Neutrophil (primary cell): ENCODE data around the gene HSPA1B.
"Not testable (repeated sequence)": the region's sequence is repeated elsewhere in the genome, so short reads cannot be mapped to it uniquely, and the experiment has no call there.

Experiments used
- H3K27ac ChIP-seq: fragments of 200-600 bp; sonication (generic); 2 replicates; pipeline ENCODE4 v1.5.1; 2016; ENCODE audit warnings: mild to moderate bottlenecking, moderate library complexity
- H3K27me3 ChIP-seq: fragments of 200-600 bp; sonication (generic); 2 replicates; pipeline ENCODE4 v1.6.0; 2016; ENCODE audit warnings: mild to moderate bottlenecking
- H3K36me3 ChIP-seq: fragments of 200-600 bp; sonication (generic); 2 replicates; pipeline ENCODE4 v1.5.1; 2017
- H3K4me1 ChIP-seq, 2 experiments: fragments of 200-600 bp in 1 of 2; sonication (generic) in 1 of 2; 1 replicate in 1 of 2; 2 replicates in 1 of 2; pipeline versions ENCODE4 v1.5.1 to v1.6.1; 2013 to 2016; ENCODE audit warnings: low read depth in 1 of 2, low read length in 1 of 2, mild to moderate bottlenecking in 1 of 2, moderate library complexity in 1 of 2; ENCODE audit not compliant: control insufficient read depth in 1 of 2, insufficient read depth in 1 of 2
- H3K4me3 ChIP-seq, 2 experiments: fragments of 200-600 bp in 1 of 2; sonication (generic) in 1 of 2; 1 replicate in 1 of 2; 2 replicates in 1 of 2; pipeline ENCODE4 v1.5.1; 2013 to 2016; ENCODE audit warnings: low read depth in 1 of 2, low read length in 1 of 2, mild to moderate bottlenecking in 1 of 2, moderate library complexity in 1 of 2
- H3K9me3 ChIP-seq: fragments of 200-600 bp; sonication (generic); 2 replicates; pipeline ENCODE4 v1.5.1; 2016
- CTCF ChIP-seq: fragments of 200-600 bp; sonication (generic); IDR thresholded peaks from 2 replicates; pipeline ENCODE4 v1.5.1; 2016; ENCODE audit warnings: antibody characterized with exemption

The HSPA1B gene

GRCh38 chr6:31864818-31865204 is 37.3 kb downstream of the HSPA1B start:
- Histone ChIP-seq H3K27me3 (peaks cover 8% of the 10 kb centered on the region), H3K4me1 (peaks cover 22% of the 10 kb centered on the region in 2 experiments), H3K36me3 (peaks cover 11% of the 10 kb centered on the region), H3K9me3 (no peaks in the 10 kb centered on the region), H3K4me3 (no peak overlapping the region), H3K27ac (no peak overlapping the region)
- no peak for TF ChIP-seq CTCF

- TF ChIP-seq CTCF, result no peak
- H3K27me3 ChIP-seq, result peaks cover 8% of the 10 kb centered on the region
- no peaks in the 10 kb centered on the region for H3K9me3 ChIP-seq
- H3K36me3 ChIP-seq, result peaks cover 5% of the 10 kb centered on the region
- H3K4me3 ChIP-seq, result no peak overlapping the region
- H3K27ac ChIP-seq, result no peak overlapping the region
- H3K4me1 ChIP-seq, result peaks cover 22% of the 10 kb centered on the region in 2 experiments
Observed at GRCh38 chr6:31865205-31866118, 37.9 kb downstream of the HSPA1B start.

- not testable (repeated sequence) for H3K9me3 ChIP-seq, H3K4me1 ChIP-seq, H3K27ac ChIP-seq, H3K36me3 ChIP-seq, H3K4me3 ChIP-seq, H3K27me3 ChIP-seq
Observed at GRCh38 chr6:31868658-31868971, 41.1 kb downstream of the HSPA1B start.

GRCh38 chr6:31869343-31869742 is 41.8 kb downstream of the HSPA1B start:
- Histone ChIP-seq H3K9me3 (no peaks in the 10 kb centered on the region), H3K4me3 (no peak overlapping the region), H3K36me3 (no peaks in the 10 kb centered on the region), H3K27me3 (peaks cover 8% of the 10 kb centered on the region), H3K27ac (no peak overlapping the region), H3K4me1 (no peaks in the 10 kb centered on the region)
- no peak for TF ChIP-seq CTCF

- Histone ChIP-seq H3K27me3 (peaks cover 8% of the 10 kb centered on the region), H3K27ac (no peak overlapping the region), H3K4me1 (no peaks in the 10 kb centered on the region), H3K36me3 (no peaks in the 10 kb centered on the region), H3K4me3 (no peak overlapping the region), H3K9me3 (no peaks in the 10 kb centered on the region)
- no peak for TF ChIP-seq CTCF
Observed at GRCh38 chr6:31870385-31870921, 42.9 kb downstream of the HSPA1B start.

- no peaks in the 10 kb centered on the region for H3K9me3 ChIP-seq
- H3K27ac ChIP-seq, result no peak overlapping the region
- no peaks in the 10 kb centered on the region for H3K36me3 ChIP-seq
- no peak overlapping the region for H3K4me3 ChIP-seq
- H3K27me3 ChIP-seq, result peaks cover 8% of the 10 kb centered on the region
- H3K4me1 ChIP-seq, result no peaks in the 10 kb centered on the region
- TF ChIP-seq CTCF, result no peak
Observed at GRCh38 chr6:31871046-31871659, 43.6 kb downstream of the HSPA1B start.
